ENCODE measurements around the gene SMLR1.

SMLR1 gene

DNA sequence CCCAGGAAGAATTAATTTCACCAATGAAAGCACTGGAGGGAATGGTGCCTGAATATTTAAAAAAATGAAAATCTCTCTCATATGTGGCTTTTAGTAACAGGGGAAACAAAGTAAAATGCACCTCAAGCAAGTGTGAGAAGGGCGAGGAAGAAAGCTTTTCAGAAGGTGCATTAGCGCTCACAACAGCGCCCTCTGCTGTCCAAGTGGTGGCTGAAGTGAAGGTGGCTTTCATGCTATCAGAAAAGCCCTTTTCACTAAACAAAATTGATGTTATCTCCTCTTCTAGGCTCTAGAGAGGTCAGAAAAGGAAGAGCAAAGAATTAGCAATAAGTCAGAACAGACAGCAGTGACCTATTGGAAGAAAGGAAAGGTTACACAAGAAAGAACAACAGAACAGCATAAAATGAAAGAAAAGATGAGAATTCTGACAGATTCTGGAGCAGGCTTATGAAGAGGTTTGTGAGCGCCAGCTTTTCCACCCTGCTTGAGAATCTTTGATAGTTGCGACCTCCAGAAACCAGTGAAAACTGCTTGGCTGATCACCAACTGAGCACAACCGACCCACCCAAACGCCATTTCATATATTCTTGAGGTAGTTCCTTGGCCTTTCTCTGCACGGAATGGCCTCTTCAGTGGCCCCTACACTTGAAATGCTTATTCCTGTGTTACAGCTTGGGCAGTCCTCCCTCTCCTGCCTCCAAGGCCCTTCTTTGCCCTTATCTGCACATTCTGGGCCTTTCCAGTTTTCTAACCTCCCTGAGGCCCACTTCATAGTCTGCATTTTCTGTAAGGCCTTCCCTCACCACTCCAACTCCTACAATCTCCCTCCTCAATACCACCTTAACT, 45.3 kb downstream of the SMLR1 start:
- Histone ChIP-seq H2AFZ (ENCODE audit: low read length, unreplicated experiment) (no peak overlapping the region), H3K4me1 (ENCODE audit: control insufficient read depth, insufficient read depth, low read length, unreplicated experiment) (no peaks in the 10 kb centered on the region), H3K79me2 (ENCODE audit: control insufficient read depth, insufficient read depth, low read length, unreplicated experiment) (no peaks in the 10 kb centered on the region), H3K4me3 (ENCODE audit: low read depth, low read length) (no peak overlapping the region), H3K27me3 (ENCODE audit: insufficient read depth, low read length) (no peaks in the 10 kb centered on the region), H3K36me3 (ENCODE audit: insufficient read depth, low read length) (0 out of 2 replicates have a peak, but pooled peaks cover 5% of the 10 kb centered on the region), H3K27ac (ENCODE audit: low read depth, low read length) (no peak overlapping the region)

- Histone ChIP-seq H2AFZ (ENCODE audit: low read length, unreplicated experiment) (no peak overlapping the region), H3K27ac (ENCODE audit: low read depth, low read length) (no peak overlapping the region), H3K36me3 (ENCODE audit: insufficient read depth, low read length) (0 out of 2 replicates have a peak, but pooled peaks cover 5% of the 10 kb centered on the region), H3K79me2 (ENCODE audit: control insufficient read depth, insufficient read depth, low read length, unreplicated experiment) (no peaks in the 10 kb centered on the region), H3K4me3 (ENCODE audit: low read depth, low read length) (no peak overlapping the region), H3K27me3 (ENCODE audit: insufficient read depth, low read length) (no peaks in the 10 kb centered on the region), H3K4me1 (ENCODE audit: control insufficient read depth, insufficient read depth, low read length, unreplicated experiment) (no peaks in the 10 kb centered on the region)
Observed at GRCh38 chr6:130873746-130874145, 46.5 kb downstream of the SMLR1 start.

DNA sequence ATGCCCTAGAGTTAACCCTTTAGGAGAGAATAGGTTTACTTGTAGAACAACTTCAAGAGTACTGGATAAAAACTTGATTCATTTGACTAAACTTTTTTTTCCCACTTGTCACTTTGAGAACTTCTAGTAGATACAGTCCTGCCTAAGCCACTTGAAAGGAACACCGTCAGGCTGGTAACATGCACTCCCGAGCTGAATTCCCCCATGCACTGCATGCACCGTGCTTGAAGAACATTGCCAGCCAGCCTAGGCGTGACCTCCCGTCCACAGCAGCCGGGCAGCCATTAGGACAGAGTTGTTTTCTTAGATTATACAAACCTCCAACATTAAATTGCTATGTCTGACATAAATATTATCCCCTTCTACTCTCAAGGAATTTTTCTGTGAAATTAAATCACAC, 52.6 kb downstream of the SMLR1 start:
- Histone ChIP-seq H2AFZ (ENCODE audit: low read length, unreplicated experiment) (no peak overlapping the region), H3K4me3 (ENCODE audit: low read depth, low read length) (no peak overlapping the region), H3K79me2 (ENCODE audit: control insufficient read depth, insufficient read depth, low read length, unreplicated experiment) (no peaks in the 10 kb centered on the region), H3K36me3 (ENCODE audit: insufficient read depth, low read length) (peaks cover 9% of the 10 kb centered on the region; the same call in 1 of the 2 replicates), H3K27ac (ENCODE audit: low read depth, low read length) (no peak overlapping the region), H3K27me3 (ENCODE audit: insufficient read depth, low read length) (no peaks in the 10 kb centered on the region), H3K4me1 (ENCODE audit: control insufficient read depth, insufficient read depth, low read length, unreplicated experiment) (no peaks in the 10 kb centered on the region)

GRCh38 chr6:130882370-130882769, 55.2 kb downstream of the SMLR1 start:
- Histone ChIP-seq H3K27ac (ENCODE audit: low read depth, low read length) (no peak overlapping the region), H3K4me1 (ENCODE audit: control insufficient read depth, insufficient read depth, low read length, unreplicated experiment) (no peaks in the 10 kb centered on the region), H3K27me3 (ENCODE audit: insufficient read depth, low read length) (no peaks in the 10 kb centered on the region), H3K79me2 (ENCODE audit: control insufficient read depth, insufficient read depth, low read length, unreplicated experiment) (no peaks in the 10 kb centered on the region), H3K4me3 (ENCODE audit: low read depth, low read length) (no peak overlapping the region), H2AFZ (ENCODE audit: low read length, unreplicated experiment) (no peak overlapping the region), H3K36me3 (ENCODE audit: insufficient read depth, low read length) (peaks cover 7% of the 10 kb centered on the region; the same call in 1 of the 2 replicates)

DNA sequence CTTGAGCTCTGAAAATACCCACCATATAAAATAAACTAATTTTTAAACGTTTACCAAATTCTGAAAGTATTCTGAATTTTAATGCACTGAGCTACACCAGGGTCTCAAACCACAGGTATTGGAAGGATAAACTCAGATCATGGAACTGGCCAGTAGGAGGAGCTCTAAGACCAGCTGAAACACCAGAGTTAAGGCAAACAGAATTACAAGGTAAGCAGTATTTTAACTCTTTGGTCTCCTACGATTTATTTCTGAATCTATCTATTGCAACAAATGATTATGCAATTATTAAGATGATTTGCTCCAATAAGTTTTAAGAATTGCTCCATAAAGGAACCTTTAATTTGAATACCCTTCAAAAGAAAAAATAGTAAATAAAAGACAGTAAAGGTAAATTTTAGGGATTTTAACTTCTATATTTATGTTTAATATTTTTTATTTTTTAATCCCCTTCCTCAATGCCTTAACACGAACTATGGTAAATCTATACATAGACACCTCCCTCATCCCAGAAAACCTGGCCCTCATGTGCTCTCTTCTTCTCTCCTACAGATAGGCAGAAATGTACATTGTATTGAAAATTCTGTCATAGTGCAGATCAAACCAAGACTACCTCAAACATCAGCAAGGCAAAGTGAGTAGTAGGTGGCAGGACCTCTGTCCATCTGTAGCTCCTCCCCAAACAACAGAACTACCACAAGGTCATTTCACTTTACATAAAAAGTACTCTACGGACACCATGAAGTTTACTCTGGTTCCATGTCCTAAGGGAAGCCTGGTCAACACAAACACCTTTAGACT, 58.4 kb downstream of the SMLR1 start:
- H3K27me3 ChIP-seq (ENCODE audit: insufficient read depth, low read length): no peaks in the 10 kb centered on the region
- H3K27ac ChIP-seq (ENCODE audit: low read depth, low read length): no peak overlapping the region
- peaks cover 16% of the 10 kb centered on the region for H3K36me3 ChIP-seq (ENCODE audit: insufficient read depth, low read length)
- no peak overlapping the region for H3K4me3 ChIP-seq (ENCODE audit: low read depth, low read length)
- peaks cover 7% of the 10 kb centered on the region for H3K4me1 ChIP-seq (ENCODE audit: control insufficient read depth, insufficient read depth, low read length, unreplicated experiment)
- H3K79me2 ChIP-seq (ENCODE audit: control insufficient read depth, insufficient read depth, low read length, unreplicated experiment): no peaks in the 10 kb centered on the region
- H2AFZ ChIP-seq (ENCODE audit: low read length, unreplicated experiment): no peak overlapping the region

All from ACC112 (cell line).